ENCODE measurements around the gene STX4. TPM values are rescaled to one million over a fixed set of nuclear protein-coding genes. Genes with fewer than 3 reads are reported as not detected.
A peak's percentile ranks its signal among the peaks of the same experiment; 100 is the strongest.

STX4 gene
- total RNA-seq, 4 donors from 2014 or later: 60.2 to 159 (median 101) TPM

DNA sequence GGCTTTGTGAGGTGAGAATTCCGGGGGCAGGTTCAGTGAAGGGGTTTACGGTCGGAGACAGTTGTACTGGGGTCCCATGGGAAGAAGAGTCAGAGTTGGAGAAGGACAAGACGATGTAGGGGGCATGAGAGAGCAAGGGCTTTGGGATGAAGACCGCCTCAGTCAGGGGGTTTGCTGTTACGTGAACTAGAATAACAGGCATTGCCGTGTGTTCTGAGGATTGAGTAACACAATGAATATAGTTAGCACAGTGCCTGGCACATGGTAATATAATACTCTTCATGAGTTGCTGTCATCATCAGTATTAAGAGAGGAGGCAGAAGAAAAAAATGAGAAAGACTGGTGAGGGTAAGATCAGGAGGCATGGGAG is 41.4 kb downstream of the STX4 start:
- TF ChIP-seq POLR2A (IDR thresholded peaks at IDR 0.05) (no peak), CTCF (IDR thresholded peaks at IDR 0.05) (no peak)
- H3K4me3 ChIP-seq: peak overlapping the region; percentile 76 to 96 (median 93)
- H3K4me1 ChIP-seq: peaks cover 4 to 30% (median 6%) of the 10 kb centered on the region in 4 donors
- peak overlapping the region; percentile 89 to 96 (median 95) for H3K27ac ChIP-seq
- peaks cover 0 to 38% (median 0%) of the 10 kb centered on the region in 3 donors for H3K36me3 ChIP-seq
- no peaks in the 10 kb centered on the region for H3K27me3 ChIP-seq
- H3K9me3 ChIP-seq: no peaks in the 10 kb centered on the region
- DNase-seq: no peak

GRCh38 chr16:31076319-31076718 is 43.0 kb downstream of the STX4 start:
- Histone ChIP-seq H3K36me3 (peaks cover 0 to 52% (median 0%) of the 10 kb centered on the region in 3 donors), H3K27ac (no peak overlapping the region), H3K4me1 (peaks cover 4 to 30% (median 6%) of the 10 kb centered on the region in 4 donors), H3K27me3 (no peaks in the 10 kb centered on the region), H3K4me3 (no peak overlapping the region), H3K9me3 (no peaks in the 10 kb centered on the region)
- TF ChIP-seq POLR2A (IDR thresholded peaks at IDR 0.05) (no peak), CTCF (IDR thresholded peaks at IDR 0.05) (no peak)
- DNase-seq: no peak

DNA sequence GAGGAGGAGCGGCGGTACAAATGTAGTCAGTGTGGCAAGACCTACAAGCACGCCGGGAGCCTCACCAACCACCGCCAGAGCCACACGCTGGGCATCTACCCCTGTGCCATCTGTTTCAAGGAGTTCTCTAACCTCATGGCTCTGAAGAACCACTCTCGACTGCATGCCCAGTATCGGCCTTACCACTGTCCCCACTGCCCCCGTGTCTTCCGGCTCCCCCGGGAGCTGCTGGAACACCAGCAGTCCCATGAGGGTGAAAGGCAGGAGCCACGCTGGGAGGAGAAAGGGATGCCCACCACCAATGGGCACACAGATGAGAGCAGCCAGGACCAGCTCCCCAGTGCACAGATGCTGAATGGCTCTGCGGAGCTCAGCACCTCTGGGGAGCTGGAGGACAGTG is 43.7 kb downstream of the STX4 start:
- no peak overlapping the region for H3K27ac ChIP-seq
- peaks cover 0 to 57% (median 0%) of the 10 kb centered on the region in 3 donors for H3K36me3 ChIP-seq
- H3K4me1 ChIP-seq: peaks cover 1 to 30% (median 5%) of the 10 kb centered on the region in 4 donors
- H3K27me3 ChIP-seq: no peaks in the 10 kb centered on the region
- H3K9me3 ChIP-seq: no peaks in the 10 kb centered on the region
- TF ChIP-seq POLR2A (IDR thresholded peaks at IDR 0.05): no peak
- no peak for TF ChIP-seq CTCF (IDR thresholded peaks at IDR 0.05)
- no peak for DNase-seq
- no peak overlapping the region for H3K4me3 ChIP-seq

DNA sequence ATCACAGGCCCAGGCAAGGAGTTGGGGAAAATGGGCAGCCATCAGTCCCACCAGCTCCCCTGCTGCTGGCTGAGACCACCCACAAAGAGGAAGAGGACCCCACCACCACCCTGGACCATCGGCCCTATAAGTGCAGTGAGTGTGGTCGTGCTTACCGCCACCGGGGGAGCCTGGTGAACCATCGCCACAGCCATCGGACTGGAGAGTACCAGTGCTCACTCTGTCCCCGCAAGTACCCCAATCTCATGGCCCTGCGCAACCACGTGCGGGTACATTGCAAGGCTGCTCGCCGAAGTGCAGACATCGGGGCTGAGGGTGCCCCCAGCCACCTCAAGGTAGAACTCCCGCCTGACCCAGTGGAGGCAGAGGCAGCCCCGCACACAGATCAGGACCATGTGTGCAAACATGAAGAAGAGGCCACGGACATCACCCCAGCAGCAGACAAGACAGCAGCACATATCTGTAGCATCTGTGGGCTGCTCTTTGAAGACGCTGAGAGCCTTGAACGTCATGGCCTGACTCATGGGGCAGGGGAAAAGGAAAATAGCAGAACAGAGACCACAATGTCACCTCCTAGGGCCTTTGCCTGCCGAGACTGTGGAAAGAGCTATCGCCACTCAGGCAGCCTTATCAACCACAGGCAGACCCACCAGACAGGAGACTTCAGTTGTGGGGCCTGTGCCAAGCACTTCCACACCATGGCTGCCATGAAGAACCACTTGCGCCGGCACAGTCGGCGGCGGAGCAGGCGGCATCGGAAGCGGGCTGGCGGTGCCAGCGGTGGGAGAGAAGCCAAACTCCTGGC is 44.4 kb downstream of the STX4 start:
- no peak overlapping the region for H3K27ac ChIP-seq
- peaks cover 0 to 60% (median 0%) of the 10 kb centered on the region in 3 donors for H3K36me3 ChIP-seq
- TF ChIP-seq POLR2A (IDR thresholded peaks at IDR 0.05): no peak
- TF ChIP-seq CTCF (IDR thresholded peaks at IDR 0.05): no peak
- peaks cover 0 to 29% (median 2%) of the 10 kb centered on the region in 4 donors for H3K4me1 ChIP-seq
- peak in 1 of 3 donors; percentile 48 for DNase-seq
- no peaks in the 10 kb centered on the region for H3K9me3 ChIP-seq
- H3K4me3 ChIP-seq: no peak overlapping the region
- H3K27me3 ChIP-seq: no peaks in the 10 kb centered on the region

- Histone ChIP-seq H3K9me3 (no peaks in the 10 kb centered on the region), H3K36me3 (peaks cover 0 to 68% (median 0%) of the 10 kb centered on the region in 3 donors), H3K4me3 (no peak overlapping the region), H3K27me3 (no peaks in the 10 kb centered on the region), H3K27ac (no peak overlapping the region), H3K4me1 (peaks cover 0 to 32% (median 2%) of the 10 kb centered on the region in 4 donors)
- no peak for TF ChIP-seq CTCF (IDR thresholded peaks at IDR 0.05)
- no peak for TF ChIP-seq POLR2A (IDR thresholded peaks at IDR 0.05)
- DNase-seq: no peak
These were observed 45.4 kb downstream of the STX4 start for GRCh38 chr16:31078597-31079341.

Data from Peyer's patch (tissue), 4 donors.